Sigmoid colon (tissue), 4 donors: ENCODE results near the gene QSOX1.
A peak's percentile ranks its signal among the peaks of the same experiment; 100 is the strongest.

Experiments
- CTCF ChIP-seq, 4 experiments: fragments of 450-650 bp in 3 of 4; fragments of 200-600 bp in 1 of 4; IDR thresholded peaks; one replicate each; pipeline ENCODE4 v1.5.1; 2016 to 2019; ENCODE audit warnings: antibody characterized with exemption in 4 of 4, mild to moderate bottlenecking in 3 of 4, moderate library complexity in 2 of 4
- EP300 ChIP-seq, 4 donors: sonication (generic); formaldehyde crosslinking; IDR thresholded peaks; one replicate each; pipeline ENCODE4 v1.6.1; 2017; ENCODE audit warnings: antibody characterized with exemption in 4 of 4
- POLR2A ChIP-seq, 2 donors: fragments of 450-650 bp; IDR thresholded peaks; one replicate each; pipeline ENCODE4 v1.6.1; 2016; ENCODE audit warnings: antibody characterized with exemption in 2 of 2, mild to moderate bottlenecking in 2 of 2, moderate library complexity in 2 of 2

- TF ChIP-seq CTCF (IDR thresholded peaks at IDR 0.05) (peak in 1 of 4 experiments; percentile 11), POLR2A (IDR thresholded peaks at IDR 0.05) (no peak), EP300 (IDR thresholded peaks at IDR 0.05) (no peak)
These were observed 24.7 kb downstream of the QSOX1 start for GRCh38 chr1:180179162-180179957.
